GM12873 (cell line): ENCODE data around the gene PBX1.

Experiments used
- CTCF ChIP-seq: IDR thresholded peaks from 2 replicates; pipeline ENCODE4 v1.5.1; 2012; ENCODE audit warnings: low read depth, mild to moderate bottlenecking, moderate library complexity, low read length, control low read depth; ENCODE audit not compliant: insufficient read depth; ENCODE audit errors: missing control alignments

Gene PBX1

GRCh38 chr1:164754088-164754600 lies 195.2 kb downstream of the PBX1 start:
- TF ChIP-seq CTCF = no peak

GRCh38 chr1:164755690-164756089 lies 196.7 kb downstream of the PBX1 start:
- TF ChIP-seq CTCF = no peak

GRCh38 chr1:164756741-164757140 lies 197.8 kb downstream of the PBX1 start:
- TF ChIP-seq CTCF = no peak

GRCh38 chr1:164757625-164758024 lies 198.6 kb downstream of the PBX1 start:
- no peak for TF ChIP-seq CTCF

- TF ChIP-seq CTCF = no peak
Measured at GRCh38 chr1:164759144-164759920, 200.3 kb downstream of the PBX1 start.

- no peak for TF ChIP-seq CTCF
Measured at GRCh38 chr1:164759979-164760469, 201.0 kb downstream of the PBX1 start.

- no peak for TF ChIP-seq CTCF
Measured at GRCh38 chr1:164760569-164760968, 201.6 kb downstream of the PBX1 start.
